Measurements from ENCODE around the gene HSPH1. TPM values are rescaled to one million over a fixed set of nuclear protein-coding genes. Genes with fewer than 3 reads are reported as not detected.

The HSPH1 gene
- total RNA-seq, 4 donors from 2014 or later: 13.2 to 110 (median 25.9) TPM

GRCh38 chr13:31129419-31129818 is 32.3 kb downstream of the HSPH1 start:
- no peak for TF ChIP-seq CTCF (IDR thresholded peaks at IDR 0.05; ENCODE audit: low read depth)

GRCh38 chr13:31124204-31124603 is 37.5 kb downstream of the HSPH1 start:
- no peak for TF ChIP-seq CTCF (IDR thresholded peaks at IDR 0.05; ENCODE audit: low read depth)

GRCh38 chr13:31122544-31123260 is 39.0 kb downstream of the HSPH1 start:
- TF ChIP-seq CTCF (IDR thresholded peaks at IDR 0.05; ENCODE audit: low read depth): no peak

GRCh38 chr13:31122143-31122542 is 39.6 kb downstream of the HSPH1 start:
- TF ChIP-seq CTCF (IDR thresholded peaks at IDR 0.05; ENCODE audit: low read depth): no peak

GRCh38 chr13:31121379-31122140 is 40.1 kb downstream of the HSPH1 start:
- TF ChIP-seq CTCF (IDR thresholded peaks at IDR 0.05; ENCODE audit: low read depth): no peak

GRCh38 chr13:31119966-31120700 is 41.6 kb downstream of the HSPH1 start:
- TF ChIP-seq CTCF (IDR thresholded peaks at IDR 0.05; ENCODE audit: low read depth): no peak

- no peak for TF ChIP-seq CTCF (IDR thresholded peaks at IDR 0.05; ENCODE audit: low read depth)
These were observed 42.2 kb downstream of the HSPH1 start for GRCh38 chr13:31119526-31119925.

Measured in subcutaneous adipose tissue (tissue), 4 donors.